Endothelial cell of umbilical vein (primary cell): ENCODE data around the gene FOXJ3. TPM values are rescaled to one million over a fixed set of nuclear protein-coding genes. Genes with fewer than 3 reads are reported as not detected.

ENCODE experiments used
- BruUV-seq: library from RNA; stranded (reverse); fragments of 400-500 nt; replicated peaks from 2 replicates; lab custom pipeline; 2021; lab: Mats Ljungman, UMichigan
- CTCF ChIA-PET: fragments of 300-600, 350-600 bp; sonication (Branson Sonifier 250); formaldehyde crosslinking; loops from one replicate; lab custom pipeline; 2021; ENCODE audit warnings: antibody characterized with exemption, inconsistent platforms; lab: Charles Lee
- POLR2A ChIA-PET: fragments of 300-600, 350-600 bp; sonication (Branson Sonifier 250); formaldehyde crosslinking; loops from one replicate; lab custom pipeline; 2021; ENCODE audit warnings: antibody characterized with exemption, inconsistent platforms; lab: Charles Lee
- DNase-seq: peaks from one replicate; pipeline ENCODE4 v3.0.0-alpha.2; 2011; ENCODE audit warnings: low read depth, low spot score
- FAIRE-seq: peaks from 2 replicates; lab custom pipeline; 2011; peaks lifted over from hg19 to GRCh38; lab: Jason Lieb, UNC
- H2AFZ ChIP-seq: 2 replicates; pipeline ENCODE4 v1.6.0; 2012; ENCODE audit warnings: low read depth, low read length, control low read depth, inconsistent platforms
- H3K27ac ChIP-seq: 2 replicates; pipeline ENCODE4 v1.5.1; 2011; ENCODE audit warnings: low read depth, mild to moderate bottlenecking, control low read depth, low read length, moderate library complexity; ENCODE audit not compliant: insufficient read depth
- H3K27me3 ChIP-seq, 2 experiments: 2 replicates each; pipeline versions ENCODE4 v1.6.0 to v1.6.1; 2011; ENCODE audit warnings: low read length in 2 of 2, mixed read lengths in 1 of 2; ENCODE audit not compliant: control insufficient read depth in 2 of 2, insufficient read depth in 2 of 2
- H3K36me3 ChIP-seq, 2 experiments: 2 replicates in 1 of 2; 3 replicates in 1 of 2; pipeline ENCODE4 v1.5.1; 2011; ENCODE audit warnings: low read length in 2 of 2, mild to moderate bottlenecking in 1 of 2, moderate library complexity in 1 of 2; ENCODE audit not compliant: control insufficient read depth in 2 of 2, insufficient read depth in 2 of 2; ENCODE audit errors: extremely low read depth in 1 of 2
- H3K4me1 ChIP-seq: 3 replicates; pipeline ENCODE4 v1.5.1; 2011; ENCODE audit warnings: mild to moderate bottlenecking, low read length; ENCODE audit not compliant: control insufficient read depth, insufficient read depth; ENCODE audit errors: extremely low read depth
- H3K4me2 ChIP-seq: 2 replicates; pipeline ENCODE4 v1.6.1; 2011; ENCODE audit warnings: low read length, control low read depth, mixed read lengths; ENCODE audit not compliant: insufficient read depth
- H3K4me3 ChIP-seq, 3 experiments: fragments of 200-600 bp in 1 of 3; sonication (generic), shearing (Covaris generic) in 1 of 3; replicated peaks in 1 of 3; 2 replicates each; pipeline ENCODE4 v1.5.1; 2011 to 2016; ENCODE audit warnings: control low read depth in 3 of 3, low read length in 3 of 3, mild to moderate bottlenecking in 2 of 3, inconsistent platforms in 1 of 3, low read depth in 1 of 3, moderate library complexity in 1 of 3; ENCODE audit not compliant: insufficient read depth in 1 of 3
- H3K79me2 ChIP-seq: 2 replicates; pipeline ENCODE4 v1.6.0; 2012; ENCODE audit warnings: low read length, inconsistent platforms; ENCODE audit not compliant: control insufficient read depth, insufficient read depth
- H3K9ac ChIP-seq: replicated peaks from 2 replicates; pipeline ENCODE3; 2011; ENCODE audit warnings: low read length, control low read depth; ENCODE audit not compliant: insufficient read depth; ENCODE audit errors: extremely low read depth
- H3K9me1 ChIP-seq: replicated peaks from 3 replicates; pipeline ENCODE4 v1.6.0; 2011; ENCODE audit warnings: mild to moderate bottlenecking, low read length; ENCODE audit not compliant: control insufficient read depth, insufficient read depth; ENCODE audit errors: extremely low read depth
- H3K9me3 ChIP-seq: replicated peaks from 2 replicates; pipeline ENCODE4 v1.5.1; 2012; ENCODE audit warnings: low read length, inconsistent platforms; ENCODE audit not compliant: control insufficient read depth, insufficient read depth
- H4K20me1 ChIP-seq: replicated peaks from 2 replicates; pipeline ENCODE3; 2011; ENCODE audit warnings: mild to moderate bottlenecking, low read length; ENCODE audit not compliant: control insufficient read depth, insufficient read depth; ENCODE audit errors: extremely low read depth
- CTCF ChIP-seq, 2 donors: IDR thresholded peaks; 1 replicate in 1 of 2; 2 replicates in 1 of 2; pipeline ENCODE4 v1.5.1; 2011; ENCODE audit warnings: low read length in 2 of 2, mild to moderate bottlenecking in 2 of 2, moderate library complexity in 2 of 2, control low read depth in 1 of 2, inconsistent platforms in 1 of 2, low read depth in 1 of 2; ENCODE audit not compliant: insufficient read depth in 1 of 2; ENCODE audit errors: extremely low read depth in 1 of 2
- EZH2 ChIP-seq: IDR thresholded peaks from 2 replicates; pipeline ENCODE4 v1.6.1; 2012; ENCODE audit warnings: borderline replicate concordance, low read depth, mild to moderate bottlenecking, moderate library complexity, low read length, inconsistent platforms; ENCODE audit not compliant: severe bottlenecking
- FOS ChIP-seq: IDR thresholded peaks from 2 replicates; pipeline ENCODE4 v1.6.1; 2011; ENCODE audit warnings: mild to moderate bottlenecking, low read length, moderate library complexity, borderline replicate concordance; ENCODE audit not compliant: insufficient read depth
- GATA2 ChIP-seq: IDR thresholded peaks from 2 replicates; pipeline ENCODE4 v1.7.0; 2011; ENCODE audit warnings: low read depth, mild to moderate bottlenecking, moderate library complexity, mixed read lengths, low read length; ENCODE audit not compliant: insufficient read length, insufficient read depth
- JUN ChIP-seq: IDR thresholded peaks from 2 replicates; pipeline ENCODE4 v1.6.1; 2011; ENCODE audit warnings: borderline replicate concordance, low read depth; ENCODE audit not compliant: insufficient read length, insufficient read depth
- MAX ChIP-seq: IDR thresholded peaks from 2 replicates; pipeline ENCODE4 v1.6.1; 2011; ENCODE audit not compliant: insufficient read depth, insufficient read length
- MYC ChIP-seq: IDR thresholded peaks from one replicate; pipeline ENCODE4 v1.6.1; 2011; ENCODE audit warnings: mild to moderate bottlenecking, low read depth, low read length
- POLR2A ChIP-seq: IDR thresholded peaks from 2 replicates; pipeline ENCODE4 v1.6.1; 2012; ENCODE audit warnings: low read depth, mild to moderate bottlenecking, control low read depth, low read length
- POLR2AphosphoS5 ChIP-seq: IDR thresholded peaks from 2 replicates; pipeline ENCODE4 v1.6.1; 2012; ENCODE audit warnings: low read depth, mild to moderate bottlenecking, control low read depth, low read length, moderate library complexity; ENCODE audit not compliant: insufficient read depth
- dilution Hi-C: fragments of 300-500 bp; cut with MboI; formaldehyde crosslinking; loops from one replicate; pipeline ENCODE4 v1.15.0; 2019; ENCODE audit warnings: low sequenced_read_pairs; ENCODE audit not compliant: extremely low pct_ligation_motif_present
- intact Hi-C: fragments of 100-400 bp; cut with micrococcal nuclease; formaldehyde crosslinking; loops from one replicate; pipeline ENCODE4 v1.10.0; 2022
- polyA plus RNA-seq, 4 experiments: library from polyadenylated mRNA; depleted of rRNA in 3 of 4; stranded (reverse) in 3 of 4; unstranded in 1 of 4; fragments of >200 nt; gene quantifications; 2 replicates each; pipeline versions ENCODE4 v1.2.1 to v1.2.3, GENCODE V29; 2011 to 2012; ENCODE audit warnings: missing spikeins in 1 of 4
- total RNA-seq: library from RNA; stranded (reverse); gene quantifications from 2 replicates; pipeline ENCODE4 v1.2.3, GENCODE V29; 2021

The FOXJ3 gene
- total and polyA plus RNA-seq, 2 donors (not counting 3 experiments of a cell fraction or from before 2014, with no cell fraction given), result 34.7 to 38.8 TPM

GRCh38 chr1:42135426-42135825 lies 199.6 kb downstream of the FOXJ3 start:
- ChIA-PET CTCF (no interaction called here), POLR2A (no interaction called here)
- TF ChIP-seq FOS (no peak), GATA2 (no peak), MAX (no peak), CTCF (IDR thresholded peaks at IDR 0.05; ENCODE audit: extremely low read depth in 1 of 2, insufficient read depth in 1 of 2, low read depth in 1 of 2, low read length in 2 of 2) (no peak), MYC (no peak), JUN (no peak), POLR2AphosphoS5 (no peak), POLR2A (no peak), EZH2 (no peak)
- H3K27me3 ChIP-seq, result peaks cover 0 to 3% of the 10 kb centered on the region in 2 experiments
- H4K20me1 ChIP-seq, result no peaks in the 10 kb centered on the region
- no peaks in the 10 kb centered on the region for H3K4me1 ChIP-seq
- no peaks in the 10 kb centered on the region for H3K36me3 ChIP-seq
- BruUV-seq, result no TSS peak
- dilution Hi-C loops, result no loop called here
- intact Hi-C loops, result no loop called here
- no peak for FAIRE-seq
- H3K4me3 ChIP-seq, result no peak overlapping the region
- H3K9me1 ChIP-seq, result no peaks in the 10 kb centered on the region
- H2AFZ ChIP-seq, result no peak overlapping the region
- no peaks in the 10 kb centered on the region for H3K9me3 ChIP-seq
- no peaks in the 10 kb centered on the region for H3K79me2 ChIP-seq
- no peak overlapping the region for H3K9ac ChIP-seq
- no peak overlapping the region for H3K27ac ChIP-seq
- H3K4me2 ChIP-seq, result no peak overlapping the region
- no peak for DNase-seq
